CD14-positive monocyte (primary cell): Measurements from ENCODE around the gene LRRC10. TPM values are rescaled to one million over a fixed set of nuclear protein-coding genes. Genes with fewer than 3 reads are reported as not detected.

Experiments used
- DNase-seq, 3 donors: peaks; one replicate each; pipeline ENCODE4 v3.0.0-alpha.2; 2011 to 2022
- H2AFZ ChIP-seq: 2 replicates; pipeline ENCODE4 v1.6.0; 2012; ENCODE audit warnings: mild to moderate bottlenecking, low read depth, low read length, inconsistent platforms; ENCODE audit not compliant: insufficient read depth, poor library complexity, severe bottlenecking
- H3K27ac ChIP-seq, 2 donors: 1 replicate in 1 of 2; 2 replicates in 1 of 2; pipeline ENCODE4 v1.5.1; 2012 to 2013; ENCODE audit warnings: low read length in 2 of 2, control low read depth in 1 of 2, inconsistent platforms in 1 of 2, low read depth in 1 of 2, mild to moderate bottlenecking in 1 of 2
- H3K27me3 ChIP-seq, 2 donors: one replicate each; pipeline versions ENCODE4 v1.6.0 to v1.6.1; 2011 to 2013; ENCODE audit warnings: low read length in 2 of 2; ENCODE audit not compliant: control insufficient read depth in 2 of 2, insufficient read depth in 2 of 2
- H3K36me3 ChIP-seq, 2 donors: replicated peaks in 1 of 2; 1 replicate in 1 of 2; 2 replicates in 1 of 2; pipeline versions ENCODE4 v1.5.1 to v1.6.1; 2012 to 2013; ENCODE audit warnings: low read length in 2 of 2, control low read depth in 1 of 2, inconsistent platforms in 1 of 2, mild to moderate bottlenecking in 1 of 2; ENCODE audit not compliant: insufficient read depth in 2 of 2, control insufficient read depth in 1 of 2
- H3K4me1 ChIP-seq, 2 donors: 1 replicate in 1 of 2; 2 replicates in 1 of 2; pipeline versions ENCODE4 v1.5.1 to v1.6.1; 2012 to 2013; ENCODE audit warnings: low read length in 2 of 2, control low read depth in 1 of 2, inconsistent platforms in 1 of 2, mild to moderate bottlenecking in 1 of 2, moderate library complexity in 1 of 2; ENCODE audit not compliant: insufficient read depth in 2 of 2, control insufficient read depth in 1 of 2
- H3K4me2 ChIP-seq: replicated peaks from 2 replicates; pipeline ENCODE3; 2012; ENCODE audit warnings: low read length, moderate library complexity, mild to moderate bottlenecking; ENCODE audit not compliant: poor library complexity, severe bottlenecking; ENCODE audit errors: extremely low read depth
- H3K4me3 ChIP-seq, 3 experiments: fragments of 200-600 bp in 1 of 3; sonication (generic) in 1 of 3; replicated peaks in 1 of 3; 1 replicate in 2 of 3; 2 replicates in 1 of 3; pipeline ENCODE4 v1.5.1; 2011 to 2013; ENCODE audit warnings: low read length in 3 of 3, mild to moderate bottlenecking in 3 of 3, control low read depth in 2 of 3, low read depth in 2 of 3, inconsistent platforms in 1 of 3, moderate library complexity in 1 of 3
- H3K79me2 ChIP-seq: 2 replicates; pipeline ENCODE4 v1.6.0; 2012; ENCODE audit warnings: mild to moderate bottlenecking, control low read depth, inconsistent platforms, low read length, moderate library complexity; ENCODE audit not compliant: insufficient read depth
- H3K9ac ChIP-seq: 2 replicates; pipeline ENCODE4 v1.6.0; 2017; ENCODE audit warnings: low read length, mild to moderate bottlenecking; ENCODE audit not compliant: insufficient read depth, poor library complexity, severe bottlenecking
- H3K9me3 ChIP-seq, 2 donors: replicated peaks in 1 of 2; 1 replicate in 1 of 2; 2 replicates in 1 of 2; pipeline versions ENCODE4 v1.5.1 to v1.6.1; 2012 to 2013; ENCODE audit warnings: low read length in 2 of 2, control low read depth in 1 of 2; ENCODE audit not compliant: control insufficient read depth in 1 of 2, insufficient read depth in 1 of 2
- H4K20me1 ChIP-seq: 2 replicates; pipeline ENCODE4 v1.6.0; 2012; ENCODE audit warnings: mild to moderate bottlenecking, low read length, control low read depth, moderate library complexity; ENCODE audit not compliant: insufficient read depth
- H3K27ac Mint-ChIP-seq, 7 donors: one replicate each; pipeline ENCODE4 v1.8.0; 2020; ENCODE audit warnings: mild to moderate bottlenecking in 7 of 7, mixed read lengths in 7 of 7, moderate library complexity in 6 of 7, inconsistent platforms in 2 of 7
- H3K27me3 Mint-ChIP-seq, 3 donors: one replicate each; pipeline ENCODE4 v1.8.0; 2021 to 2022; ENCODE audit warnings: low read depth in 3 of 3, mild to moderate bottlenecking in 3 of 3, mixed read lengths in 3 of 3, moderate library complexity in 3 of 3, inconsistent platforms in 1 of 3
- H3K36me3 Mint-ChIP-seq, 2 donors: one replicate each; pipeline ENCODE4 v1.8.0; 2020; ENCODE audit warnings: mixed read lengths in 2 of 2, inconsistent platforms in 1 of 2, mild to moderate bottlenecking in 1 of 2
- H3K4me1 Mint-ChIP-seq: one replicate; pipeline ENCODE4 v1.8.0; 2020; ENCODE audit warnings: mild to moderate bottlenecking, mixed read lengths
- H3K4me3 Mint-ChIP-seq, 2 donors: one replicate each; pipeline ENCODE4 v1.8.0; 2020; ENCODE audit warnings: mild to moderate bottlenecking in 2 of 2, mixed read lengths in 2 of 2, moderate library complexity in 1 of 2
- H3K9me3 Mint-ChIP-seq, 7 donors: one replicate each; pipeline ENCODE4 v1.8.0; 2020 to 2022; ENCODE audit warnings: mixed read lengths in 7 of 7, mild to moderate bottlenecking in 6 of 7, moderate library complexity in 6 of 7, inconsistent platforms in 2 of 7
- CTCF ChIP-seq: fragments of 200-600 bp; IDR thresholded peaks from one replicate; pipeline ENCODE4 v1.8.0; 2022; ENCODE audit warnings: antibody characterized with exemption, mild to moderate bottlenecking
- WGBS: methylation state at CpG from one replicate; pipeline ENCODE4 v1.1.5; 2013; ENCODE audit warnings: missing lambda C conversion rate; ENCODE audit not compliant: insufficient coverage; 5-methylcytosine and 5-hydroxymethylcytosine counted together
- intact Hi-C, 2 donors: fragments of 100-400 bp; cut with micrococcal nuclease; formaldehyde crosslinking; loops; one replicate each; pipeline versions ENCODE4 v1.15.0 to v1.15.1; 2023
- polyA plus RNA-seq, 3 donors: library from polyadenylated mRNA; depleted of rRNA in 1 of 3; unstranded in 2 of 3; stranded (reverse) in 1 of 3; fragments of 300-500 nt in 2 of 3; fragments of >200 nt in 1 of 3; fragmentation: Illumina TruSeq in 2 of 3; gene quantifications; 1 replicate in 2 of 3; 2 replicates in 1 of 3; pipeline ENCODE4 v1.2.3, GENCODE V29; 2012 to 2021
- small RNA-seq: library from RNA; depleted of rRNA; stranded (forward); fragments of <200 nt; gene quantifications from one replicate; pipeline ENCODE3, GENCODE V24; 2012; ENCODE audit warnings: low read depth; ENCODE audit not compliant: insufficient read length

Gene LRRC10
- polyA plus RNA-seq, 3 donors, result not detected

GRCh38 chr12:69566603-69567002 is 44.1 kb downstream of the LRRC10 start:
- H3K4me3 ChIP-seq, result no peak overlapping the region
- no peaks in the 10 kb centered on the region for H3K79me2 ChIP-seq
- Mint-ChIP-seq H3K4me3 (no peak overlapping the region), H3K4me1 (peaks cover under 1% of the 10 kb centered on the region), H3K27me3 (no peaks in the 10 kb centered on the region), H3K9me3 (no peaks in the 10 kb centered on the region), H3K27ac (no peak overlapping the region), H3K36me3 (peaks cover 28 to 37% of the 10 kb centered on the region in 2 donors)
- WGBS, result 89% methylated on average over 3 of the region's 3 CpGs
- H3K4me1 ChIP-seq, result no peaks in the 10 kb centered on the region
- DNase-seq, result no peak
- H3K4me2 ChIP-seq, result no peak overlapping the region
- H3K9me3 ChIP-seq, result no peaks in the 10 kb centered on the region
- peaks cover 24 to 72% of the 10 kb centered on the region in 2 donors for H3K36me3 ChIP-seq
- no peaks in the 10 kb centered on the region for H3K27me3 ChIP-seq
- H3K9ac ChIP-seq, result no peak overlapping the region
- intact Hi-C loops, result no loop called here
- no peak overlapping the region for H2AFZ ChIP-seq
- no peak for TF ChIP-seq CTCF
- no peak overlapping the region for H3K27ac ChIP-seq
- H4K20me1 ChIP-seq, result no peaks in the 10 kb centered on the region

GRCh38 chr12:69563166-69563762 is 47.4 kb downstream of the LRRC10 start:
- no peak for TF ChIP-seq CTCF
- Histone ChIP-seq H3K79me2 (no peaks in the 10 kb centered on the region), H3K4me2 (no peak overlapping the region), H3K27me3 (no peaks in the 10 kb centered on the region), H3K27ac (no peak overlapping the region), H3K4me3 (no peak overlapping the region), H4K20me1 (peaks cover 10% of the 10 kb centered on the region), H3K4me1 (no peaks in the 10 kb centered on the region), H2AFZ (no peak overlapping the region), H3K9ac (no peak overlapping the region), H3K9me3 (no peaks in the 10 kb centered on the region), H3K36me3 (peaks cover 15 to 45% of the 10 kb centered on the region in 2 donors)
- Mint-ChIP-seq H3K27ac (no peak overlapping the region), H3K4me1 (peaks cover 2% of the 10 kb centered on the region), H3K36me3 (peaks cover 10 to 12% of the 10 kb centered on the region in 2 donors), H3K4me3 (no peak overlapping the region), H3K9me3 (no peaks in the 10 kb centered on the region), H3K27me3 (no peaks in the 10 kb centered on the region)
- 100% methylated on average over 2 of the region's 2 CpGs for WGBS
- DNase-seq, result no peak
- intact Hi-C loops, result no loop called here

Small RNAs within 50 kb of the gene (small RNA-seq; reads per million reads assigned to genes)
- gene MIR3913-1, result not detected

Other genes starting within 250 kb of the LRRC10 start
- gene FRS2, start 140.5 kb downstream of the LRRC10 start, polyA plus RNA-seq, result 10 to 100 TPM in 2 of 3 donors, 1 to 10 TPM in 1; 6.8 to 13.6 (median 13.0) TPM
- 10 to 100 TPM; 39.8 to 87.4 (median 63.3) TPM for gene CCT2, start 25.4 kb downstream of the LRRC10 start, polyA plus RNA-seq
- not detected for gene BEST3, start 88.4 kb upstream of the LRRC10 start, polyA plus RNA-seq
- 10 to 100 TPM in 1 of 3 donors, 1 to 10 TPM in 2; 8.2 to 14.8 (median 9.4) TPM for gene RAB3IP, start 128.0 kb upstream of the LRRC10 start, polyA plus RNA-seq
- not detected for gene MYRFL, start 214.3 kb upstream of the LRRC10 start, polyA plus RNA-seq